HepG2 (cell line): ENCODE measurements around the gene NKAIN2. TPM values are rescaled to one million over a fixed set of nuclear protein-coding genes. Genes with fewer than 3 reads are reported as not detected.
A peak's percentile ranks its signal among the peaks of the same experiment; 100 is the strongest.

Experiments
- ATAC-seq: fragments of 200-7000 bp; cut with Tn5 transposase; 3 replicates; pipeline ENCODE4 v1.9.1; 2020; ENCODE audit warnings: mild to moderate bottlenecking, moderate library complexity
- BruUV-seq: library from RNA; stranded (reverse); fragments of 400-500 nt; replicated peaks from 2 replicates; lab custom pipeline; 2021; lab: Mats Ljungman, UMichigan
- CTCF ChIA-PET: fragments of 300-600 bp; formaldehyde crosslinking; extraction: SDS; loops from one replicate; lab custom pipeline; 2021; ENCODE audit warnings: low total read pairs, inconsistent platforms, low intra/inter-chr PET ratio; lab: Yijun Ruan, JAX
- POLR2A ChIA-PET: fragments of 350-600 bp; sonication (Branson Sonifier 250); formaldehyde crosslinking; loops from one replicate; lab custom pipeline; 2020; ENCODE audit warnings: antibody characterized with exemption, inconsistent platforms; lab: Yijun Ruan, JAX
- DNase-seq: peaks from one replicate; pipeline ENCODE4 v3.0.0-alpha.2; 2015; ENCODE audit warnings: low spot score
- FAIRE-seq: peaks from 3 replicates; lab custom pipeline; 2011; peaks lifted over from hg19 to GRCh38; lab: Jason Lieb, UNC
- H2AFZ ChIP-seq: one replicate; pipeline ENCODE4 v1.6.1; 2011; ENCODE audit warnings: low read length, inconsistent platforms
- H3K27ac ChIP-seq: fragments of 300-600 bp; 3 replicates; pipeline ENCODE4 v1.8.0; 2011; ENCODE audit warnings: mixed run types, mild to moderate bottlenecking, mixed read lengths, low read length, inconsistent platforms; ENCODE audit not compliant: insufficient read depth; ENCODE audit errors: extremely low read length
- H3K27me3 ChIP-seq, 2 experiments: fragments of 200-600 bp in 1 of 2; 2 replicates in 1 of 2; 3 replicates in 1 of 2; pipeline versions ENCODE4 v1.6.0 to v1.8.0; 2011; ENCODE audit warnings: low read length in 2 of 2, mild to moderate bottlenecking in 2 of 2, moderate library complexity in 2 of 2, inconsistent platforms in 1 of 2; ENCODE audit not compliant: insufficient read depth in 2 of 2, control insufficient read depth in 1 of 2
- H3K36me3 ChIP-seq, 2 experiments: fragments of 200-600 bp in 1 of 2; replicated peaks in 1 of 2; 2 replicates in 1 of 2; 3 replicates in 1 of 2; pipeline versions ENCODE4 v1.5.1 to v1.8.0; 2011; ENCODE audit warnings: low read length in 2 of 2, inconsistent platforms in 1 of 2; ENCODE audit not compliant: insufficient read depth in 2 of 2, control insufficient read depth in 1 of 2
- H3K4me1 ChIP-seq: 2 replicates; pipeline ENCODE4 v1.5.1; 2012; ENCODE audit warnings: low read length, inconsistent platforms; ENCODE audit not compliant: insufficient read depth
- H3K4me2 ChIP-seq: 2 replicates; pipeline ENCODE4 v1.6.0; 2011; ENCODE audit warnings: low read depth, low read length, inconsistent platforms
- H3K4me3 ChIP-seq, 3 experiments: fragments of 200-600 bp in 1 of 3; sonication (generic), shearing (Covaris generic) in 1 of 3; replicated peaks in 1 of 3; 2 replicates each; pipeline ENCODE4 v1.5.1; 2011 to 2016; ENCODE audit warnings: low read length in 3 of 3, inconsistent platforms in 2 of 3, low read depth in 2 of 3, mild to moderate bottlenecking in 2 of 3, control low read depth in 1 of 3, mixed read lengths in 1 of 3; ENCODE audit not compliant: insufficient read depth in 1 of 3
- H3K79me2 ChIP-seq: one replicate; pipeline ENCODE4 v1.6.1; 2011; ENCODE audit warnings: low read length, inconsistent platforms; ENCODE audit not compliant: insufficient read depth
- H3K9ac ChIP-seq: 2 replicates; pipeline ENCODE4 v1.6.0; 2011; ENCODE audit warnings: mild to moderate bottlenecking, low read depth, low read length, inconsistent platforms; ENCODE audit not compliant: insufficient read depth
- H3K9me3 ChIP-seq: 2 replicates; pipeline ENCODE4 v1.5.1; 2012; ENCODE audit warnings: mild to moderate bottlenecking, low read length
- H4K20me1 ChIP-seq: 2 replicates; pipeline ENCODE4 v1.6.0; 2011; ENCODE audit warnings: inconsistent platforms, mild to moderate bottlenecking, low read length, moderate library complexity; ENCODE audit not compliant: insufficient read depth
- CENPBD1 ChIP-seq: sonication (generic); formaldehyde crosslinking; IDR thresholded peaks from 2 replicates; pipeline ENCODE4 v1.8.0; 2022; ENCODE audit warnings: missing genetic modification reagents, low read depth, mild to moderate bottlenecking, borderline replicate concordance
- GPN1 ChIP-seq: sonication (generic); formaldehyde crosslinking; IDR thresholded peaks from 2 replicates; pipeline ENCODE4 v1.5.1; 2020; ENCODE audit warnings: missing genetic modification reagents, borderline replicate concordance
- LCORL ChIP-seq, 2 experiments: fragments of 450-650 bp in 1 of 2; sonication (generic) in 1 of 2; formaldehyde crosslinking in 1 of 2; IDR thresholded peaks; 2 replicates each; pipeline versions ENCODE4 v1.5.0 to v1.6.1; 2017 to 2020; ENCODE audit warnings: antibody characterized with exemption in 1 of 2, missing genetic modification reagents in 1 of 2
- NCOA5 ChIP-seq: sonication (generic); formaldehyde crosslinking; IDR thresholded peaks from 2 replicates; pipeline ENCODE4 v1.4.0; 2020; ENCODE audit warnings: missing genetic modification reagents
- NFE2 ChIP-seq: sonication (generic); formaldehyde crosslinking; IDR thresholded peaks from 2 replicates; pipeline ENCODE4 v1.4.0; 2020; ENCODE audit warnings: missing genetic modification reagents
- NKX3-1 ChIP-seq: sonication (generic); formaldehyde crosslinking; IDR thresholded peaks from 2 replicates; pipeline ENCODE4 v1.5.0; 2020; ENCODE audit warnings: missing genetic modification reagents
- RFX1 ChIP-seq: fragments of 450-650 bp; IDR thresholded peaks from 2 replicates; pipeline ENCODE4 v1.6.1; 2017
- TRIM22 ChIP-seq: fragments of 450-650 bp; IDR thresholded peaks from 2 replicates; pipeline ENCODE4 v1.6.1; 2017
- ZNF138 ChIP-seq: sonication (generic); formaldehyde crosslinking; IDR thresholded peaks from 2 replicates; pipeline ENCODE4 v1.5.0; 2020; ENCODE audit warnings: mild to moderate bottlenecking, low read depth, missing genetic modification reagents
- ZNF276 ChIP-seq: sonication (generic); formaldehyde crosslinking; IDR thresholded peaks from 2 replicates; pipeline ENCODE4 v1.4.0; 2020; ENCODE audit warnings: mild to moderate bottlenecking, low read depth, missing genetic modification reagents
- ZNF333 ChIP-seq: sonication (generic); formaldehyde crosslinking; IDR thresholded peaks from 2 replicates; pipeline ENCODE4 v1.4.0; 2020; ENCODE audit warnings: mild to moderate bottlenecking, missing genetic modification reagents, borderline replicate concordance
- ZNF512B ChIP-seq: sonication (generic); formaldehyde crosslinking; IDR thresholded peaks from 2 replicates; pipeline ENCODE4 v1.5.1; 2020; ENCODE audit warnings: missing genetic modification reagents, mild to moderate bottlenecking, borderline replicate concordance
- ZNF746 ChIP-seq: sonication (generic); formaldehyde crosslinking; IDR thresholded peaks from 2 replicates; pipeline ENCODE4 v1.8.0; 2022; ENCODE audit warnings: mild to moderate bottlenecking, missing genetic modification reagents
- WGBS: methylation state at CpG from one replicate; pipeline ENCODE4 v1.1.6; 2017; ENCODE audit warnings: low lambda C conversion rate; 5-methylcytosine and 5-hydroxymethylcytosine counted together
- in situ Hi-C: cut with HindIII; loops from 2 replicates; pipeline ENCODE4 v1.10.0; 2017; ENCODE audit warnings: low pct_unique_long_range_greater_than_20kb; ENCODE audit not compliant: extremely low pct_ligation_motif_present
- intact Hi-C: fragments of 100-400 bp; cut with micrococcal nuclease; formaldehyde crosslinking; loops from one replicate; pipeline ENCODE4 v1.10.0; 2022; ENCODE audit not compliant: unreplicated experiment
- polyA plus RNA-seq, 8 experiments: library from polyadenylated mRNA; depleted of rRNA in 3 of 8; stranded (reverse) in 7 of 8; unstranded in 1 of 8; fragments of >200 nt; fragmentation: Illumina TruSeq in 4 of 8; extraction: Trizol in 4 of 8; gene quantifications; 2 replicates each; pipeline versions ENCODE4 v1.2.1 to v1.2.3, GENCODE V29; 2011 to 2016; ENCODE audit warnings: low read depth in 4 of 8, missing spikeins in 1 of 8, mixed read lengths in 1 of 8; ENCODE audit not compliant: insufficient read depth in 1 of 8
- total RNA-seq, 5 experiments: library from RNA; depleted of rRNA; stranded (reverse); fragments of >200 nt; fragmentation: Illumina TruSeq; extraction: Trizol; gene quantifications; 2 replicates each; pipeline ENCODE4 v1.2.3, GENCODE V29; 2016; ENCODE audit warnings: low read depth in 1 of 5

Gene NKAIN2
- total and polyA plus RNA-seq, 2 of the 13 experiments (the other 11 are each of a cell fraction or from before 2014, with no cell fraction given), result not detected

- no peak for DNase-seq
- Histone ChIP-seq H3K27me3 (no peaks in the 10 kb centered on the region), H3K36me3 (no peaks in the 10 kb centered on the region), H2AFZ (no peak overlapping the region), H3K4me3 (no peak overlapping the region), H3K79me2 (no peaks in the 10 kb centered on the region), H3K9ac (no peak overlapping the region), H3K9me3 (no peaks in the 10 kb centered on the region), H3K4me1 (no peaks in the 10 kb centered on the region), H3K4me2 (no peak overlapping the region), H3K27ac (no peak overlapping the region), H4K20me1 (no peaks in the 10 kb centered on the region)
- in situ Hi-C loops, result no loop called here
- FAIRE-seq, result no peak
- WGBS, result 9% methylated on average over 2 of the region's 2 CpGs
- ATAC-seq, result no peak
- TF ChIP-seq ZNF138 (CRISPR knock-in tag), result no peak
- no peak for TF ChIP-seq NKX3-1 (CRISPR knock-in tag)
- TF ChIP-seq LCORL (IDR thresholded peaks at IDR 0.05), result peak; percentile 33; the same call in 1 of the 2 replicates
- no peak for TF ChIP-seq LCORL (CRISPR knock-in tag; IDR thresholded peaks at IDR 0.05)
- TF ChIP-seq GPN1, result no peak
- intact Hi-C loops, result no loop called here
- no TSS peak for BruUV-seq
- POLR2A ChIA-PET, result no interaction called here
- CTCF ChIA-PET, result no interaction called here
Measured at GRCh38 chr6:124812067-124812466, 1008.4 kb downstream of the NKAIN2 start.

- Histone ChIP-seq H3K9ac (no peak overlapping the region), H3K4me2 (no peak overlapping the region), H3K27ac (no peak overlapping the region), H3K4me3 (no peak overlapping the region), H3K27me3 (no peaks in the 10 kb centered on the region), H3K4me1 (no peaks in the 10 kb centered on the region), H3K9me3 (no peaks in the 10 kb centered on the region), H2AFZ (no peak overlapping the region), H3K36me3 (no peaks in the 10 kb centered on the region), H3K79me2 (no peaks in the 10 kb centered on the region), H4K20me1 (no peaks in the 10 kb centered on the region)
- in situ Hi-C loops, result no loop called here
- WGBS, result 17% methylated on average over 4 of the region's 4 CpGs
- DNase-seq (no peak), ATAC-seq (no peak), FAIRE-seq (no peak)
- POLR2A ChIA-PET, result no interaction called here
- CTCF ChIA-PET, result no interaction called here
- BruUV-seq, result no TSS peak
- intact Hi-C loops, result no loop called here
- no peak for TF ChIP-seq ZNF746
- TF ChIP-seq ZNF276 (CRISPR knock-in tag), result no peak
- no peak for TF ChIP-seq ZNF333 (CRISPR knock-in tag)
- TF ChIP-seq RFX1, result no peak
- TF ChIP-seq NFE2, result no peak
- no peak for TF ChIP-seq TRIM22
- no peak for TF ChIP-seq NCOA5 (CRISPR knock-in tag)
- no peak for TF ChIP-seq CENPBD1 (CRISPR knock-in tag)
- TF ChIP-seq ZNF512B (CRISPR knock-in tag), result no peak
Measured at GRCh38 chr6:124819346-124819745, 1015.7 kb downstream of the NKAIN2 start.
